GM21717 (cell line): ENCODE measurements around the gene ZNF770.

Experiments
- ATAC-seq: cut with Tn5 transposase; IDR thresholded peaks from one replicate; pipeline ENCODE4 v1.9.1; 2021; ENCODE audit warnings: mild to moderate bottlenecking, moderate library complexity; ENCODE audit not compliant: unreplicated experiment

The ZNF770 gene, protein sequence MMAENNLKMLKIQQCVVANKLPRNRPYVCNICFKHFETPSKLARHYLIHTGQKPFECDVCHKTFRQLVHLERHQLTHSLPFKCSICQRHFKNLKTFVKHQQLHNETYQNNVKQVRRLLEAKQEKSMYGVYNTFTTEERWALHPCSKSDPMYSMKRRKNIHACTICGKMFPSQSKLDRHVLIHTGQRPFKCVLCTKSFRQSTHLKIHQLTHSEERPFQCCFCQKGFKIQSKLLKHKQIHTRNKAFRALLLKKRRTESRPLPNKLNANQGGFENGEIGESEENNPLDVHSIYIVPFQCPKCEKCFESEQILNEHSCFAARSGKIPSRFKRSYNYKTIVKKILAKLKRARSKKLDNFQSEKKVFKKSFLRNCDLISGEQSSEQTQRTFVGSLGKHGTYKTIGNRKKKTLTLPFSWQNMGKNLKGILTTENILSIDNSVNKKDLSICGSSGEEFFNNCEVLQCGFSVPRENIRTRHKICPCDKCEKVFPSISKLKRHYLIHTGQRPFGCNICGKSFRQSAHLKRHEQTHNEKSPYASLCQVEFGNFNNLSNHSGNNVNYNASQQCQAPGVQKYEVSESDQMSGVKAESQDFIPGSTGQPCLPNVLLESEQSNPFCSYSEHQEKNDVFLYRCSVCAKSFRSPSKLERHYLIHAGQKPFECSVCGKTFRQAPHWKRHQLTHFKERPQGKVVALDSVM

DNA sequence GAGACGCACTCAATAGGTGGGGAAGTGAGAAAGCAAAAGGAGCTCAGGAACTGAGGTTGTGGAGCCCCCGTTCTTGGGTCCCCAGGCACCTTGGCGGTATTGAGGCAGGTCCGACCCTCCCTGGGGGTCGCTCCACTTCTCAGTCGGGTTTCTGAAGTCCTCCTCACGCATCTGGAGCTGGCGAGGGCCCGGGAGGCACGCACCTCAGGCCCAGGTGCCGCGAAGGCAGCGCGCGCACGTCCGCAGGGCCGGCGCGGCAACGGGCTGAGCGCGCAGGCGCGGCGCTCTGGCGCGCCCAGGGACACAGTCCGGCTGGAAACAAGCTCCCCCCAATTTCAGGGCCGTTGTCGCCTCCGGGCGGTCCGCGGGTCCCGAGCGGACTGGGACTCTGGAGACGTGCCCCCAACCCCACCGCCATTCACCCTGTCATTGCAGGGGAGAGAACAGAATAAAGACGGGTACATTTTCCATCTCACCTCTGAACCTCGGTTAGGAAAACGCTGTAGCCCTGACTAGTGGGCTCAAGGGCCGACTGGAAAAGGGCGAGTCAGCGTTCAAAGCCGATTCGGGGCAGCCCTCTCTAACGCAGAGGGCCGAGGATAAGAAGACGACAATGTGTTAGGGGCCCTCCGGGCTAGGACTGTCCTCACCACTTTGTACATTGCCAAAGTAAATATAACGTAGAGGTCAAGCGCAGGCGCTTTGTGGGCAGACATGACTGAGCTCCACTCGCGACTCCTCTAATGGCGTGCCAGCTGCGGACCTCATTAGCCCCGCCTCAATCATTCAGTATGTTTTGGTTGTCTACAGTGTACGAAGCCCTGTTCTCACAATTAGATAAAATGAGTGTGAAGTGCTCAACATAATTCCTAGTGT is at the start of gene ZNF770:
ZNF770 (minus strand) TSS at position 261 of the 876 bp plus-strand sequence. CDS start 4,853 bp downstream, outside the sequence.
- peak; percentile 69 for ATAC-seq

DNA sequence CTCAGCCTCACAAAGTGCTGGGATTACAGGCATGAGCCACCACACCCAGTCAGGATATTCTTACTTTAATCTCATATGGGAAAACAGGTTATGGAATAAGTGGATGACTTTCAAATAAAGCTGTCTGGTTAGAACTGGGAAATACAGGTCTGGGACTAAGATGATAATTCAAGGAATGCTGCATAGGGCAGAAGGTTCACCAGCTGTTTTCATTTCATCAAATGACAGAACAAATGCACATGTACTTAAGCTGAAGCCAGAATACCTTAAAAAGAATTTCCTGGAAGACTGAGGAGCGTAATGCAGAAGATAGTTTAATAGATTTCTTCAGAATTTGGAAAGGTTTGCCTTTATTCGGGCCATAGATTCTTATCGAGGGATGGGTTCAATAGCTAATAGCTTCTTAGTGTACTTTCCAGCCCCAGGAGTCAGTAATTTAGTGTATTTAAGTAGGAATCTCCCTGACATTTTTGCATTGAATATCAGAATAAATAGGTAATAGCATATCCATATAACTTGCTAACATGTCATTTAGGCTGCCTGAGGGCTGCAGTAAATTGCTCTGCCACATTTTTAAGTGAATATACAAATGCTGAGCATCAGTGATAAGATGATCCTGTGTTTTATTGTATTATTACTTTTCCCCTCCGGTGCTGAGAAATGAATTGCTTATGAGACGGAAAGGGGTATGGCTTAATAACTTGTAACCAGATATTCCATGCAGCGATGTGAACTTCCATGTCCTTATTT is 40.3 kb upstream of the ZNF770 start:
- no peak for ATAC-seq

DNA sequence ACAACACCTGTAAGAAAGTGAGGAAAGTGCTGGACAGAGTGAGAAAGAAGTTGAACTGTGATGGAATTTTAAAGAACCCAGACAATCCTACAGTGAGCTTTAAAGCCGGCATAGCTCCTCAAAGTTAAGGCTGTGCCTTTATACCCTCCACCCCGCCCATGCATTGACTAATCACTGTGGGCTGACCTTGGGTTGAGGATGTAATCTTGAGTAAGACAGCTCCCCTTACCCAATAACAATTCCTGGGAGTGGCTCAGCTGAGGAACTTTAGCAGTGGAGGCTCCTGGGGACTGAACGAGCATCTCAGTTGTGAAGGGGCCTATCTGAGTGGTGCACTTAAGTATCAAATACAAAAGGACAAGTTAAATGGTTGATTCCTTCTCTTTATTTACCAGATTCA is 35.7 kb upstream of the ZNF770 start:
- ATAC-seq = no peak

DNA sequence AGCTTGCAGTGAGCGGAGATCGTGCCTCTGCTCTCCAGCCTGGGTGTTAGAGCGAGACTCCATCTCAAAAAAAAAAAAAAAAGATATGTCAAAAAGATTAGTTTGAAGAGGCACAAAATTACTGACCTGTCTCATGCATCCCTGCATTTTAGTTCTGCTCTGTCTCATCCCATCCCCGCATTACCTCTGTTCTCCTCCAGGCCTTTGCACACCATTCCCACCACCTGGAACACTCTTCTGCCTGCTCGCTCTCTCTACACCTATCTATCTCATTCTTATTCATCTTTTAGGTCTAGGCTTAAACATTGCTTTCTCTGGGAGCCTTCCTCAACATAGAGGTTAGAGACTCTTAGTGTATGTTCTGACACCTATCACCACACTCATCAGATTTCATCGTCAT is 32.9 kb upstream of the ZNF770 start:
- ATAC-seq = no peak

DNA sequence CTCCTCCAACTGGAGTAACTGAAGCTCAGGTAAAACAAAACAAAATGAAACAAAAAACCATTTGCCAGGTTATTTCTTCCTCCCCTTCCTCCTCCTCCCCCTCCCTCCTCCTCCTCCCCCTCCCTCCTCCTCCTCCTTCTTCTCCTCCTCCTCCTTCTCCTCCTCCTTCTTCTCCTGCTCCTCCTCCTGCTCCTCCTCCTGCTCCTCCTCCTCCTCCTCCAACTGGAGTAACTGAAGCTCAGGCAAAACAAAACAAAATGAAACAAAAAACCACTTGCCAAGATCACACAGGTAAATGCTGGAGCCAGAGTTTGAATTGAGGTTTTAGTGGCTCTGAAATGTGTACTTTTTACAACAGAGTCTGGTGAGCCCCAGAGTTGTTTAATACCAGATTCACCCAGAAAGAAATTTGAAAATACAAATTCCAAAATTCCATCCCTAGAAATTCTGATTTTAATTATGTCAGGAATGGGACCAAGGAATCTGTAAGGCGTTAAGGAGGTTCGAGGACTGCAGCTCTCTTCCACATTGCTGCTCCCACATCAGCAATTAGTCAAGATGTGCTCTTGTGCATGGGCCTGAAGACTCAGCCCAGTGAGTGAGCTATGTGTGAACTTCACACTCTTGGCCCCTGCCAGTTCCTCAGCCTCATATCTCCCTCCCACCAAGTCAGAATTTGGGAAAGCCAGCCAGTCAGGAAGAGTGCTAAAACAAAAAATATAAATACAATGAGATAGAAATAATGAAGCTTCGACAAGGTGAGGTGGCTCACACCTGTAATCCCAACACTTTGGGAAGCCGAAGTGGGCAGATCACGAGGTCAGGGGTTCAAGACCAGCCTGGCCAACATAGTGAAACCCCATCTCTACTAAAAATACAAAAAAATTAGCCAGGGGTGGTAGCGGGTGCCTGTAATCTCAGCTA is 31.6 kb upstream of the ZNF770 start:
- ATAC-seq = no peak

DNA sequence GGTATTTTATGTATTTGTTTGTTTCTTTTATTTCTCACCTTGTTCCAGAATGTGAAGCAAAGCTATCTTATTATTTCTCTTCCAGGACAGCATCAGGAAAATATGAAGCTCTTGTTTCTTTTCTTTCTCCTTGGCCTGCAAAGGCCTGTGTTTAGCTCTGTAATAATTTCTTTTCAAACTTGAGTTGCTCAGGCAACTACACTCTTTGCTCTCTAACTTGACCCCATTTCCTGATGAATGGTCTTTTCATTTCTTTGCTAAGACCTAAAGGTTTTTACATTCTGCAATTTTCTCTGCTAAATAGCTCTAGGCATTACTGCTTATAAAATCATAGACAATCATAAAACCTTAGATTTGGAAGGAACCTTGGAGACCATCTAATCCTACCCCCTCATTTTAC is 26.2 kb upstream of the ZNF770 start:
- ATAC-seq = no peak

DNA sequence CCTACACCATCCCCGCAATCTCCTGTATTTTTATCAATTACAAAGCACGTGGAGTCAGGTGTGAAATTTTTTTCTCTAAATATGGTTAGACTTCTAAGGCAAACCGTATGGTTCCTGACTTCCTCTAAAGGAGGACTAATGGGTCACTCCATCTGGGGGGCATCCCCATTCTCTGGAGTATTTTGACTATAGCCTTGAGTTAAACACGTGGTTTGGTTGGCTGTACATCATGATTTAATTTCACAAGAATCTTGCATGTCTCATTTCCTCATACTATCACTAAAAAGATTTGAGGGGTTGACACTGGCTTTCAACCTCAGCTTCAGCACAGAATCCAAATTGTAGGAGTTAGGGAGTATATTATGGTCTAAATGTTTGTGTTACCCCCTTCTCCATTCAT is 25.3 kb upstream of the ZNF770 start:
- no peak for ATAC-seq

DNA sequence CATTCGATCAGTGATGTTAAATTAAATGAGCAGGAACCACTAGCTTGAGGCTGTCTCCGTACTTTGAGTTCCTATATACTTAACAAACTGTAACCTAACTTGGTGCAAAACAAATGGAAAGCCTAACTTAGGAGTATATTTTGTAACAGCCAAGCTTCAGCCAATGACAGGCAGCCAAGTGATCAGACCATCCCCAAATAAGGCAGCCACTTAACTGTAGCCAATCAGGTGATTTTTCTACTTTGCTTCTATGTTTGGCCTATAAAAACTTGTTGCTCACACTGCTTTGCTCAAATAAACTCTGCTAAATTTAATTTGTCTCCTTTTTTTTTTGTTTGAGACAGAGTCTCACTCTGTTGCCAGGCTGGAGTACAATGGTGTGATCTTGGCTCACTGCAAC is 19.3 kb upstream of the ZNF770 start:
- no peak for ATAC-seq

DNA sequence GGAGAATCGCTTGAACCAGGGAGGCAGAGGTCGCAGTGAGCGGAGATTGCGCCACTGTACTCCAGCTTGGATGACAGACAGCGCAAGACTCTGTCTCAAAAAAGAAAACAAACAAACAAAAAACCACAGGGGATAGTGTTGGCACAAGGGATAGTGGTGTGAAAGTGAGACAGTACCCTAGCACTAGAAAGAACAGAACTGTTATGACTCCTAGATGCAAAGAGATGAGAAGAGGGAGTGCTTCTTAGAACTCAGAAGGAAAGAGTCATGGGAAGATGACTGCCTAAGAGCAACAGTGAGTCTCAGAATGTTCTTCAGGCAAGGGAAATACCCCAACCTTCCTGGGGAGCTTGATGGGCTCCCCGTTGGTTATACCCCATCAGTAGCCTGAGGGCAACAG is 17.8 kb upstream of the ZNF770 start:
- no peak for ATAC-seq

DNA sequence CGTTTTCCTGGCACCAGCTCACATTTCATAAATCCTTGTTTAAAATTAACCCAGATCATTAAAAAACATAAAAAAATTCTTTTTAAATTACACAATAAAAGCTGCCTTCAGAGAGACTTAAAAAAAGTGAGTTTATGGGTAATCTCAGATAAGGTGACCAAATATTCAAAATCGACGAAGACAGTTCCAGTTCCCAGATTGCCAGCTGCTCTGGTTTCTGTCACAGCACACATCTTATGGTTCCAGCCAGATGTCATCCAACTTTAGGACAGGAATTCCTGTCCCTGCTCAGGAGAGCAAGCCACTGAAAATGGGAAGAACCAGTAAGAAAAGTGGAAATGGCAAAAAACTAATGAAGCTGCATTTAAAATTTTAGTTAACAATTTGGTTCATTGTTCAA is 15.8 kb upstream of the ZNF770 start:
- ATAC-seq = no peak

DNA sequence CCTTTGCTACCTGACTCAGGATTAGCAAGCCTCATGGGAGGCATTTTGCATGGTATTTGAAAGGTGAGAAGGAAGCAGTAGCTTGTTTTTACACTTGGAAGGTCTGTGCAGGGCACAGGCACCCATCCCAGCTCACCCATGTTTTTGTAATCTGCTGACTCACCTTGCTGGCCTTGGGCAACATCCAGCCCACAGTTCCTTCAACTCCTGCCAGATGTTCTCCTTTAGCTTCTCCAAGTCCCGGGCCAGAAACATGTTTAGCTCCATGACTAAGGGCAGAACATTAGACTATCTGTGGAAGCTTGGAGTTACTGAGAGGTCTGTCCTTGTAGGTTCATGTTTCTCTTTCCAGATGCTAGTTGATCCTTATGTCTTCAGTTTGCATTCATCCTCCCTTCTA is 12.4 kb upstream of the ZNF770 start:
- ATAC-seq = no peak

DNA sequence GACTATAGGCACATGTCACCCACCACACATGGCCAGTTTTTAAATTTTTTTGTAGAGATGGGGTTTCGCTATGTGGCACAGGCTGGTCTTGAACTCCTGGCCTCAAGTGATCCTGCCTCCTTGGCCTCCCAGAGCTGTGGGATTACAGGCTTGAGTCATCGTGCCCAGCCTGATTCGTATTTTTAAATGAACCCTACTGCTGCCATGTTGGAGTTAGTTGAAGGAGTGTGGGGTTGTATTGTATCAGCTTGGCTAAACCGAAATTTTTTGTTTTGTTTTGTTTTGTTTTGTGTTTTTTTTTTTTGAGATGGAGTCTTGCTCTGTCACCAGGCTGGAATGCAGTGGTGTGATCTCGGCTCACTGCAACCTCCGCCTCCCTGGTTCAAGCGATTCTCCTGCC is 11.8 kb upstream of the ZNF770 start:
- ATAC-seq = no peak

DNA sequence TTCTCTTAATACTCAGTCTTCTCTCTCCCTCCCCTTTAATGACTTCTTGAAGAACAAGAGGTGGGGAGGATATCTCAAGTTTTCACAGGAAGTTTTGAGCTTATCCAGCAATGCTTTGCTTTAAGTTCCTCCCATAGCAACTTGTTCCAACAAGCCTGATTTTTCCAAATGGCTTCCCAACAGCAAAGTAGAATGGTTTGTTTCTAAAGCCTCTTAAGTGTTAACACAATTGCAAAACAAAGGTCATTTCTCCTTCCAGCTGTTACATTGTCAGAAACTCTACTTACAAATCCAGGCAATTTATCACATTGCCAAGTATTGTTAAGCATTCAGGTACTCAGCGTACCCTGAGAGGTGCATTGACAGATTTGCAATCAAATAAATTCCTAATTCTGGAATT is 6.8 kb upstream of the ZNF770 start:
- no peak for ATAC-seq

DNA sequence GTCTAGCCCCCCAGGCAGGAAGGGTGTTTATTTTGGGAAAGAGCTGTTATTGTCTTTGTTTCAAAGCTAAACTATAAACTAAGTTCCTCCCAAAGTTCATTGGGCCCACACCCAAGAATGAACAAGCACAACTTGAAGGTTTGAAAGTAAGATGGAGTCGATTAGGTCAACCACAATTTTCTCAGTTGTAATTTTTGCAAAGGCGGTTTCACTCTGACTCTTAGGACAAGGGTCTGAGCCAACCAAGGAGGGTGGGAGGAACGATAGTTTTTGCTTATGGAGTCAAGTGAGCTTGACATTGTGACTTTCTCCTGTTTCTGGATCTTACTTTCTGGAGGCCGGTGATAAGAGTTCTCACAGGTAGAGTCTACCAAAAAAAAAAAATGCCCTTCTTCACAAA is 5.8 kb upstream of the ZNF770 start:
- ATAC-seq = peak; percentile 93

DNA sequence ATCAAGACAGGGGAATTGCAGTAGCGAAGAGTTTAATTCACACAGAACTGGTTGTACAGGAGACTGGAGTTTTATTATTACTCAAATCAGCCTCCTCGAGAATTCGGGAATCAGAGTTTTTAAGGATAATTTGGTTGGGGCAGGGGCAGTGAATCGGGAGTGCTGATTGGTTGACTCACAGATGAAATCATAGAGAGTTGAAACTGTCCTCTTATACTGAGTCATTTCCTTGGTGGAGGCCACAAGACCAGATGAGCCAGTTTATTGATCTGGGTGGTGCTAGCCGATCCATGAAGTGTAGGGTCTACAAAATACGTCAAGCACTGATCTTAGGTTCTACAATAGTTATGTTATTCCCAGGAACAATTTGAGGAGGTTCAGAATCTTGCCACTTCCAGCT is 5.3 kb upstream of the ZNF770 start:
- ATAC-seq = no peak

DNA sequence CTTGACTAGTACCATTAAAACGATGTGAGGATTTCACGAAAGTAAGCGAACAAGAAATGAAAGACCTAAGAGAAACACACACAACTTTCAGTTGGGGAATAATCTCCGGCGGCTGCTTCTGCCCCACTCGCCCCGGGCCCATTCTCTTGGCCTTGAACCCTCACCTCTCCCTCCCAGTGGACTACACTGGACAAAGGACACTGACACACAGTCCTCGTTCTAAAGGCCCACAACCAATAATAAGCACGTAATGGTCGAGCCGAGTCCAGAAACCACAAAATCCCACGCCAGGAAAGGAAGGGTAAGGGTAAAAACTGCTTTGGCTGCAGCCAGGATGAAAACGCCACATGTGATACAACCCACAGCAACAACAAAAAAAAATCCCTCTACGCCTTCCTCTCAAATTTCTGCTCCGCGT is 469 bp downstream of the ZNF770 start:
- no peak for ATAC-seq

DNA sequence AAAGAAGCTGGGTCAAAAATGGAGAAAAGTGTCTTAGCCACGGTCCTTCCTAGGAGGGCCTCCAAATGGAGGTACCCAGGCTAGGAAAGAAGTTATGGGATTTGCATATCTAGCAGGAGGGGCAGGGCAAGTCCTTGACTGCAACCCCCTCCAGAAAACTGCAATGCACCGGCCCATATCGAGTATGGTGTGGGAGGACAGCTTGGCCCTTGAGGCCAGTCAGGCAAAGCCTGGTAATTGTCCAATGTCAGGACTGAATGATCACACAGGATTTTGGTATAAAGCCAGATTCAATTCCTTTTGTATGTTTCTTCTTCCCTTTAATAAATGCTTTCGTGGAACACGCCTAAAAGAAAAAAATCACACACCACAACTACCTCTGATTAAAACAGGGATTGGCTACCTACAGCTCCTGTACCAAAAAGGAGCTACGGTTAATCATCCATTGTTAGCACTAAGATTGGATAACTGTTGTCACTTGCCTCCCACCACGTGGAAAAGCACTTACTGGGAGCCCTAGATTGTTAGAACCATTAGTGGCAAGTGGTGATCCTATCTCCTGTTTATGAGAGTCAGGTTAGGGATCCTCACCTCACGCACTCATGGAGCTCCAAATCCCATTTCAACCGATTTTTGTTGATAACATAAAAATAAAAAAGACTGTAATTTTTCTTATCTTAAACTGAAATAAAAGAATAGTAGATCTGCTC is 1.2 kb downstream of the ZNF770 start:
- no peak for ATAC-seq

DNA sequence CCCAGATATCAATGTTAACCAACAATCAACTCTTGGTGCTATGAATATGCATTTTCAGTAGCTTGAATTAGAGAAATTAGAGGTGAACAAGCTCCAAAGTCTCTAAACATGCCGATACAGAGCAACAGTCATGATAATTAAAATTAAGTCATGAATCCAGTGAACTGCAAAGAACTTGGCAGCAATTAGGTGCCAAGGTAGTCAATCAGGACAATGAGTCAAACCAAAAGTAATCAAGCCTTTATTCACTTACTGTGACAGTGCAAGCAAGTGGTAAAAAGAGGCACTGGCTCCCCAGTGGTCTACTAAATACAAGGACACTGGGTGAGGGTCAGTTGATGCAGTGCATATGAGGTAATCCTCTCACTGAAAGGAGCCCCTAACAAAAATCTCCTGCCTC is 1.8 kb downstream of the ZNF770 start:
- no peak for ATAC-seq
